Measurements from ENCODE around the gene RBBP6. TPM values are rescaled to one million over a fixed set of nuclear protein-coding genes. Genes with fewer than 3 reads are reported as not detected.
"Not testable (repeated sequence)": the region's sequence is repeated elsewhere in the genome, so short reads cannot be mapped to it uniquely, and the experiment has no call there.

RBBP6 gene
- total RNA-seq, 1 donor from 2014 or later: 38.5 TPM

DNA sequence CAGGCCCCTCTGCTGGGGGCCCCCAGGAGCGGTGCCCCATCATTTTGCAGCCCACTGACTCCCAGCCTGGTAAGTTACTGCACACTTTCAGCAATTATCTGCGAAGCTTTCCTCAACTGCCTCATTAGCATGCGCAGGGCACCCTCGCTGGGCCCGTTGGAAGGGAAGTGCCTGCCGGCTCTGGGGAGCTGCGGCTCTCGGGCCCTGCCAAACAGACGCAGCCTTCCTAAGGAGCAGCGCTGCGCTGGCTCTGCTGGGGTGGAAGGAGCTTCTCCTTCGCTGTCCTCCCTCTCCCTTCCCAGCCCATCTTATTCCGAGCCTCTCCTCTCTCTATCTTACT lies 71.0 kb downstream of the RBBP6 start:
- Histone ChIP-seq H3K4me1 (peaks cover 11% of the 10 kb centered on the region), H3K36me3 (no peaks in the 10 kb centered on the region), H3K27me3 (no peaks in the 10 kb centered on the region), H3K27ac (no peak overlapping the region), H3K4me3 (peak overlapping the region; percentile 27 to 45), H3K9me3 (no peaks in the 10 kb centered on the region)
- intact Hi-C loops (cut with DNase I): no loop called here
- TF ChIP-seq, protein P1, sequence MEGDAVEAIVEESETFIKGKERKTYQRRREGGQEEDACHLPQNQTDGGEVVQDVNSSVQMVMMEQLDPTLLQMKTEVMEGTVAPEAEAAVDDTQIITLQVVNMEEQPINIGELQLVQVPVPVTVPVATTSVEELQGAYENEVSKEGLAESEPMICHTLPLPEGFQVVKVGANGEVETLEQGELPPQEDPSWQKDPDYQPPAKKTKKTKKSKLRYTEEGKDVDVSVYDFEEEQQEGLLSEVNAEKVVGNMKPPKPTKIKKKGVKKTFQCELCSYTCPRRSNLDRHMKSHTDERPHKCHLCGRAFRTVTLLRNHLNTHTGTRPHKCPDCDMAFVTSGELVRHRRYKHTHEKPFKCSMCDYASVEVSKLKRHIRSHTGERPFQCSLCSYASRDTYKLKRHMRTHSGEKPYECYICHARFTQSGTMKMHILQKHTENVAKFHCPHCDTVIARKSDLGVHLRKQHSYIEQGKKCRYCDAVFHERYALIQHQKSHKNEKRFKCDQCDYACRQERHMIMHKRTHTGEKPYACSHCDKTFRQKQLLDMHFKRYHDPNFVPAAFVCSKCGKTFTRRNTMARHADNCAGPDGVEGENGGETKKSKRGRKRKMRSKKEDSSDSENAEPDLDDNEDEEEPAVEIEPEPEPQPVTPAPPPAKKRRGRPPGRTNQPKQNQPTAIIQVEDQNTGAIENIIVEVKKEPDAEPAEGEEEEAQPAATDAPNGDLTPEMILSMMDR (IDR thresholded peaks at IDR 0.05): no peak
- TF ChIP-seq POLR2A (IDR thresholded peaks at IDR 0.05) (no peak), POLR2AphosphoS5 (IDR thresholded peaks at IDR 0.05; ENCODE audit: insufficient read depth in 1 of 2, low read depth in 1 of 2) (no peak)
- DNase-seq (ENCODE audit: extremely low spot score in 2 of 2): no peak

GRCh38 chr16:24611310-24611709 lies 71.9 kb downstream of the RBBP6 start:
- no peak for DNase-seq (ENCODE audit: extremely low spot score in 2 of 2)
- Histone ChIP-seq H3K4me1 (peaks cover 11% of the 10 kb centered on the region), H3K27me3 (no peaks in the 10 kb centered on the region), H3K4me3 (no peak overlapping the region), H3K27ac (no peak overlapping the region), H3K9me3 (no peaks in the 10 kb centered on the region), H3K36me3 (no peaks in the 10 kb centered on the region)
- intact Hi-C loops (cut with DNase I): no loop called here
- TF ChIP-seq POLR2AphosphoS5 (IDR thresholded peaks at IDR 0.05; ENCODE audit: insufficient read depth in 1 of 2, low read depth in 1 of 2) (no peak), POLR2A (IDR thresholded peaks at IDR 0.05) (no peak)
- TF ChIP-seq, protein P1 (IDR thresholded peaks at IDR 0.05): no peak

GRCh38 chr16:24612656-24613055 lies 73.3 kb downstream of the RBBP6 start:
- intact Hi-C loops (cut with DNase I): no loop called here
- TF ChIP-seq, protein P1 (IDR thresholded peaks at IDR 0.05): no peak
- no peak for TF ChIP-seq POLR2A (IDR thresholded peaks at IDR 0.05)
- no peak for TF ChIP-seq POLR2AphosphoS5 (IDR thresholded peaks at IDR 0.05; ENCODE audit: insufficient read depth in 1 of 2, low read depth in 1 of 2)

DNA sequence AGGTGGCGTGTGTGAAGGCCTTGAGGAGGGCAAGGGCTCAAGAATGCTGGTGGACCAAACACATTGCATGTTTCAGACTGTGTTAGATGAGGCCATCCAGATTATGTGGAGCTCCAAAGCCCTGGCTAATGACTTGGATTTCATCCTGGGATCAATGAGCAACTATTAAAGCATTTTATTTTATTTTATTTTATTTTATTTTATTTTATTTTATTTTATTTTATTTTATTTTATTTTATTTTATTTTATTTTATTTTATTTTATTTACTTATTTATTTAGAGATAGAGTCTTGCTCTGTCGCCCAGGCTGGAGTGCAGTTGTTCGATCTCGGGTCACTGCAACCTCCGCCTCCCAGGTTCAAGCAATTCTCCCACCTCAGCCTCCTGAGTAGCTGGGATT lies 73.9 kb downstream of the RBBP6 start:
- intact Hi-C loops (cut with DNase I); H3K27me3 ChIP-seq; H3K36me3 ChIP-seq; DNase-seq (ENCODE audit: extremely low spot score in 2 of 2); H3K4me3 ChIP-seq; H3K27ac ChIP-seq; H3K9me3 ChIP-seq: not testable (repeated sequence)
- peaks cover 11% of the 10 kb centered on the region for H3K4me1 ChIP-seq

More at GRCh38 chr16:24612656-24613055, 73.3 kb downstream of the RBBP6 start:
- H3K36me3 ChIP-seq: no peaks in the 10 kb centered on the region
- H3K4me1 ChIP-seq: peaks cover 11% of the 10 kb centered on the region
- no peaks in the 10 kb centered on the region for H3K27me3 ChIP-seq
- H3K4me3 ChIP-seq: no peak overlapping the region
- no peak for DNase-seq (ENCODE audit: extremely low spot score in 2 of 2)
- no peaks in the 10 kb centered on the region for H3K9me3 ChIP-seq
- no peak overlapping the region for H3K27ac ChIP-seq

- TF ChIP-seq POLR2A (IDR thresholded peaks at IDR 0.05): no peak
- TF ChIP-seq, protein P1 (IDR thresholded peaks at IDR 0.05): no peak
- TF ChIP-seq POLR2AphosphoS5 (IDR thresholded peaks at IDR 0.05; ENCODE audit: insufficient read depth in 1 of 2, low read depth in 1 of 2): no peak
- intact Hi-C loops (cut with DNase I): no loop called here
- Histone ChIP-seq H3K4me3 (no peak overlapping the region), H3K36me3 (no peaks in the 10 kb centered on the region), H3K9me3 (no peaks in the 10 kb centered on the region), H3K27ac (no peak overlapping the region), H3K27me3 (no peaks in the 10 kb centered on the region), H3K4me1 (no peaks in the 10 kb centered on the region)
- no peak for DNase-seq (ENCODE audit: extremely low spot score in 2 of 2)
Measured at GRCh38 chr16:24617502-24617901, 78.1 kb downstream of the RBBP6 start.

Other genes with a start within 250 kb of the RBBP6 start
- gene TNRC6A, start 190.1 kb downstream of the RBBP6 start, total RNA-seq: 53.0 TPM